Osteoblast (primary cell): ENCODE measurements around the gene NKD2. TPM values are rescaled to one million over a fixed set of nuclear protein-coding genes. Genes with fewer than 3 reads are reported as not detected.

Experiments
- DNase-seq: peaks from one replicate; pipeline ENCODE4 v3.0.0; 2011; ENCODE audit warnings: low spot score, mixed read lengths; ENCODE audit not compliant: insufficient read length; ENCODE audit errors: missing footprints
- H2AFZ ChIP-seq: 2 replicates; pipeline ENCODE4 v1.6.0; 2011; ENCODE audit warnings: mild to moderate bottlenecking, low read length
- H3K27ac ChIP-seq: 2 replicates; pipeline ENCODE4 v1.5.1; 2011; ENCODE audit warnings: mild to moderate bottlenecking, low read depth, low read length, moderate library complexity
- H3K27me3 ChIP-seq: 2 replicates; pipeline ENCODE4 v1.6.0; 2012; ENCODE audit warnings: mild to moderate bottlenecking, control low read depth, inconsistent platforms, low read length, moderate library complexity; ENCODE audit not compliant: insufficient read depth
- H3K36me3 ChIP-seq: 2 replicates; pipeline ENCODE4 v1.5.1; 2011; ENCODE audit warnings: mild to moderate bottlenecking, low read length, control low read depth, moderate library complexity; ENCODE audit not compliant: insufficient read depth
- H3K4me1 ChIP-seq: 2 replicates; pipeline ENCODE4 v1.5.1; 2011; ENCODE audit warnings: mild to moderate bottlenecking, low read length, control low read depth, moderate library complexity; ENCODE audit not compliant: insufficient read depth
- H3K4me2 ChIP-seq: 2 replicates; pipeline ENCODE4 v1.6.0; 2011; ENCODE audit warnings: mild to moderate bottlenecking, low read length; ENCODE audit not compliant: insufficient read depth
- H3K4me3 ChIP-seq: fragments of 200-600 bp; sonication (generic); 3 replicates; pipeline ENCODE4 v1.5.1; 2012; ENCODE audit warnings: mild to moderate bottlenecking, low read length, inconsistent platforms; ENCODE audit not compliant: insufficient read depth
- H3K79me2 ChIP-seq: 2 replicates; pipeline ENCODE4 v1.6.0; 2012; ENCODE audit warnings: mild to moderate bottlenecking, low read length, control low read depth, inconsistent platforms; ENCODE audit not compliant: insufficient read depth
- H3K9me3 ChIP-seq: 2 replicates; pipeline ENCODE4 v1.5.1; 2011; ENCODE audit warnings: low read depth, low read length, control low read depth
- H4K20me1 ChIP-seq: 2 replicates; pipeline ENCODE4 v1.6.0; 2012; ENCODE audit warnings: mild to moderate bottlenecking, low read length, control low read depth; ENCODE audit not compliant: insufficient read depth
- CTCF ChIP-seq: IDR thresholded peaks from 2 replicates; pipeline ENCODE4 v1.5.1; 2011; ENCODE audit warnings: mild to moderate bottlenecking, low read depth, low read length, moderate library complexity; ENCODE audit errors: extremely low read depth
- total RNA-seq: library from RNA; depleted of rRNA; stranded (reverse); fragments of >200 nt; gene quantifications from 2 replicates; pipeline ENCODE4 v1.2.3, GENCODE V29; 2012

Gene NKD2
- total RNA-seq, 1 donor = under 0.01 TPM

GRCh38 chr5:961002-961710 lies 47.4 kb upstream of the NKD2 start:
- Histone ChIP-seq H3K4me2 (no peak overlapping the region), H3K27ac (no peak overlapping the region), H3K79me2 (no peaks in the 10 kb centered on the region), H3K4me1 (peaks cover 31% of the 10 kb centered on the region), H3K36me3 (no peaks in the 10 kb centered on the region), H3K4me3 (no peak overlapping the region), H3K27me3 (peaks cover 21% of the 10 kb centered on the region), H3K9me3 (no peaks in the 10 kb centered on the region), H2AFZ (no peak overlapping the region), H4K20me1 (no peaks in the 10 kb centered on the region)
- no peak for TF ChIP-seq CTCF
- DNase-seq = peak; percentile 34

- H2AFZ ChIP-seq = no peak overlapping the region
- H3K79me2 ChIP-seq = no peaks in the 10 kb centered on the region
- no peak overlapping the region for H3K4me3 ChIP-seq
- H3K27ac ChIP-seq = no peak overlapping the region
- peak; percentile 53 for DNase-seq
- no peak for TF ChIP-seq CTCF
- H3K4me1 ChIP-seq = peaks cover 25% of the 10 kb centered on the region
- H3K4me2 ChIP-seq = no peak overlapping the region
- H4K20me1 ChIP-seq = no peaks in the 10 kb centered on the region
- peaks cover 26% of the 10 kb centered on the region for H3K27me3 ChIP-seq
- no peaks in the 10 kb centered on the region for H3K9me3 ChIP-seq
- H3K36me3 ChIP-seq = no peaks in the 10 kb centered on the region
These were observed 46.8 kb upstream of the NKD2 start for GRCh38 chr5:961711-962240.

GRCh38 chr5:962386-962785 lies 46.2 kb upstream of the NKD2 start:
- Histone ChIP-seq H3K4me1 (peaks cover 18% of the 10 kb centered on the region), H3K36me3 (no peaks in the 10 kb centered on the region), H3K27me3 (peaks cover 31% of the 10 kb centered on the region), H4K20me1 (no peaks in the 10 kb centered on the region), H3K9me3 (no peaks in the 10 kb centered on the region), H3K4me3 (no peak overlapping the region), H3K79me2 (no peaks in the 10 kb centered on the region), H3K4me2 (no peak overlapping the region), H2AFZ (no peak overlapping the region), H3K27ac (no peak overlapping the region)
- peak; percentile 21 for DNase-seq
- TF ChIP-seq CTCF = no peak

GRCh38 chr5:962801-963200 lies 45.8 kb upstream of the NKD2 start:
- Histone ChIP-seq H3K4me1 (peaks cover 14% of the 10 kb centered on the region), H3K4me2 (no peak overlapping the region), H3K4me3 (no peak overlapping the region), H3K79me2 (no peaks in the 10 kb centered on the region), H3K36me3 (no peaks in the 10 kb centered on the region), H3K27me3 (peaks cover 35% of the 10 kb centered on the region), H2AFZ (no peak overlapping the region), H3K27ac (no peak overlapping the region), H3K9me3 (no peaks in the 10 kb centered on the region), H4K20me1 (no peaks in the 10 kb centered on the region)
- peak; percentile 27 for DNase-seq
- TF ChIP-seq CTCF = no peak
